ENCODE results near the gene RNASE9. TPM values are rescaled to one million over a fixed set of nuclear protein-coding genes. Genes with fewer than 3 reads are reported as not detected.
"Not testable (repeated sequence)": the region's sequence is repeated elsewhere in the genome, so short reads cannot be mapped to it uniquely, and the experiment has no call there.

RNASE9 gene
- total and polyA plus RNA-seq, 9 donors = not detected

DNA sequence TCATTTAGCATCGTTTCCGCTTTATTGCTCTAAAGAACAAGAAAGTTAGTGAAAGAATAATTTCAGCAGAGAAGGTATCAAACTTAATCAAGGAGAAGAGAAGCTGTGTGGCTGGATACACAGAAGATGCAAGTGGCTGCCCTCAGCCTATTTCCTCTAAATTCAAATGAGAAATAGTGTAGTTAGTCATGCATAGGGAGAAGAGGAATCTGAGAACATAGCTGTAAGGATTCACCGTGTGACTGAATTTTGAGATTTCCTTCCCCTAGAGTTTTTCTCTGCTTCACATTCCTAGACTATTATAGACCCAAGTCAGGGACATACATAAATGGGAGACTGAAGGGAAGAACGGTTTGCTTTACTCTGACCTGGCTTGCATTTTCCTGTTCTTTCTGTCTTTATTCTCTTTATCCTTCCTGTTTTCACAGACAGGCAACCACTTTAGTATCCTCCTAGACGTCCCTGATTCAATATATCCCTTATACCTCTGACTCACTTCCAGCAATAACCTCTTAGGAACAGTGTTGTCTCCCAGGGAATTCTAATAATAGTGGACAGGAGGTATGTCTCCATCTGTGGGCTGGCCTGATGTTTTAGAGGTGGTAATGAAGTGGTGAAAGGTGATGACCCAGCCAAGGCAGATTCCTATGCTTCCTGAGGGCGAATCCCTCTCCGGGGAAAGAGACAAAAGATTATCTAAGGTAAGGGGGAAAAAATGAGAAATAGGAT, 48.5 kb downstream of the RNASE9 start:
- TF ChIP-seq, protein P1, sequence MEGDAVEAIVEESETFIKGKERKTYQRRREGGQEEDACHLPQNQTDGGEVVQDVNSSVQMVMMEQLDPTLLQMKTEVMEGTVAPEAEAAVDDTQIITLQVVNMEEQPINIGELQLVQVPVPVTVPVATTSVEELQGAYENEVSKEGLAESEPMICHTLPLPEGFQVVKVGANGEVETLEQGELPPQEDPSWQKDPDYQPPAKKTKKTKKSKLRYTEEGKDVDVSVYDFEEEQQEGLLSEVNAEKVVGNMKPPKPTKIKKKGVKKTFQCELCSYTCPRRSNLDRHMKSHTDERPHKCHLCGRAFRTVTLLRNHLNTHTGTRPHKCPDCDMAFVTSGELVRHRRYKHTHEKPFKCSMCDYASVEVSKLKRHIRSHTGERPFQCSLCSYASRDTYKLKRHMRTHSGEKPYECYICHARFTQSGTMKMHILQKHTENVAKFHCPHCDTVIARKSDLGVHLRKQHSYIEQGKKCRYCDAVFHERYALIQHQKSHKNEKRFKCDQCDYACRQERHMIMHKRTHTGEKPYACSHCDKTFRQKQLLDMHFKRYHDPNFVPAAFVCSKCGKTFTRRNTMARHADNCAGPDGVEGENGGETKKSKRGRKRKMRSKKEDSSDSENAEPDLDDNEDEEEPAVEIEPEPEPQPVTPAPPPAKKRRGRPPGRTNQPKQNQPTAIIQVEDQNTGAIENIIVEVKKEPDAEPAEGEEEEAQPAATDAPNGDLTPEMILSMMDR (IDR thresholded peaks at IDR 0.05) = no peak
- no peak for TF ChIP-seq EP300 (IDR thresholded peaks at IDR 0.05)
- no peak for TF ChIP-seq POLR2A (IDR thresholded peaks at IDR 0.05)
- Histone ChIP-seq H3K9me3 (no peaks in the 10 kb centered on the region), H3K27me3 (no peaks in the 10 kb centered on the region), H3K27ac (no peak overlapping the region), H3K4me3 (no peak overlapping the region), H3K4me1 (ENCODE audit: insufficient read depth) (no peaks in the 10 kb centered on the region), H3K36me3 (no peaks in the 10 kb centered on the region)
- DNase-seq = no peak
- 69 to 73% (median 72%) methylated on average over 7 of the region's 7 CpGs for WGBS, 3 donors
- intact Hi-C loops (cut with DNase I) = no loop called here

DNA sequence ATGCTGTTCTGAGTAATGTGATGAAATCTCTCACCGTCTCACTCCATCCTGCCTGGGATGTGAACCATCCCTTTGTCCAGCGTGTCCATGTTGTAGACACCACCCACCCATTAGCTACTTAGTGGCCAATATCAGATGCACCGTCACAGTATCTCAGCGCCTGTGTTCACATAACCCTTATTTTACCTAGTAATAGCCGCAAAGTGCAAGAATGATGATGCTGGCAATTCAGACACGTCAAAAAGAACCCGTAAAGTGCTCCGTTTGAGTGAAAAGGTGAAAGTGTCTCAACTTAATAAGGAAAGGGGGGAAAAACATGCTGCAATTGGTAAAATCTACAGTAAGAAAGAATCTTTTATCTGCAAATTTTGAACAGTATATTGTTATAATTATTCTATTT, 52.5 kb downstream of the RNASE9 start:
- H3K27me3 ChIP-seq = no peaks in the 10 kb centered on the region
- TF ChIP-seq POLR2A (IDR thresholded peaks at IDR 0.05) (no peak), EP300 (IDR thresholded peaks at IDR 0.05) (no peak)
- TF ChIP-seq, protein P1 (IDR thresholded peaks at IDR 0.05) = no peak
- no peak overlapping the region for H3K4me3 ChIP-seq
- no peak for DNase-seq
- no peaks in the 10 kb centered on the region for H3K4me1 ChIP-seq (ENCODE audit: insufficient read depth)
- no peak overlapping the region for H3K27ac ChIP-seq
- 88 to 94% (median 88%) methylated on average over 8 of the region's 8 CpGs for WGBS, 3 donors
- intact Hi-C loops (cut with DNase I) = no loop called here
- H3K36me3 ChIP-seq = no peaks in the 10 kb centered on the region
- no peaks in the 10 kb centered on the region for H3K9me3 ChIP-seq

DNA sequence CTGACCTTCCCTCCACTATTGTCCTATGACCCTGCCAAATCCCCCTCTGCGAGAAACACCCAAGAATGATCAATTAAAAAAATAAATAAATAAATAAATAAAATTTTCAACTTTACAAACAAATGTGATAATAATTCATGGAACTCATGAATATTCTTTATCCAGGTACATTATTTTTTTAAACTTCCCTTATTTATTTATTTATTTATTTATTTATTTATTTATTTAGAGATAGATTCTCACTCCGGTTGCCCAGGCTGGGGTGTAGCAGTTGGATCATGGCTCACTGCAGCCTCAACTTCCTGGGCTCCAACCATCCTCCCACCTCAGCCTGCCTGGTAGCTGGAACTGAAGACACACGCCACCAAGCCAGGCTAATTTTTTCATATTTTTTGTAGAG, 53.3 kb downstream of the RNASE9 start:
- H3K4me3 ChIP-seq; H3K27me3 ChIP-seq; H3K9me3 ChIP-seq; DNase-seq; H3K36me3 ChIP-seq; intact Hi-C loops (cut with DNase I); H3K4me1 ChIP-seq (ENCODE audit: insufficient read depth); H3K27ac ChIP-seq: not testable (repeated sequence)
- 85 to 94% (median 92%) methylated on average over 3 of the region's 3 CpGs for WGBS, 3 donors

DNA sequence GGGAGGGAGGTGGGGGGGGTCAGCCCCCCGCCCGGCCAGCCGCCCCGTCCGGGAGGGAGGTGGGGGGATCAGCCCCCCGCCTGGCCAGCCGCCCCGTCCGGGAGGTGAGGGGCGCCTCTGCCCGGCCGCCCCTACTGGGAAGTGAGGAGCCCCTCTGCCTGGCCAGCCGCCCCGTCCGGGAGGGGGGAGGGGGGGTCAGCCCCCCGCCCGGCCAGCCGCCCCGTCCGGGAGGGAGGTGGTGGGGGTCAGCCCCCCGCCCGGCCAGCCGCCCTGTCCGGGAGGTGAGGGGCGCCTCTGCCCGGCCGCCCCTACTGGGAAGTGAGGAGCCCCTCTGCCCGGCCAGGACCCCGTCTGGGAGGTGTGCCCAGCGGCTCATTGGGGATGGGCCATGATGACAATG, 54.1 kb downstream of the RNASE9 start:
- H3K4me1 ChIP-seq (ENCODE audit: insufficient read depth); H3K9me3 ChIP-seq; H3K4me3 ChIP-seq; intact Hi-C loops (cut with DNase I); DNase-seq; H3K27me3 ChIP-seq; H3K27ac ChIP-seq; H3K36me3 ChIP-seq: not testable (repeated sequence)
- no CpG with 5 or more reads among the region's 30 CpGs for WGBS, 3 donors

DNA sequence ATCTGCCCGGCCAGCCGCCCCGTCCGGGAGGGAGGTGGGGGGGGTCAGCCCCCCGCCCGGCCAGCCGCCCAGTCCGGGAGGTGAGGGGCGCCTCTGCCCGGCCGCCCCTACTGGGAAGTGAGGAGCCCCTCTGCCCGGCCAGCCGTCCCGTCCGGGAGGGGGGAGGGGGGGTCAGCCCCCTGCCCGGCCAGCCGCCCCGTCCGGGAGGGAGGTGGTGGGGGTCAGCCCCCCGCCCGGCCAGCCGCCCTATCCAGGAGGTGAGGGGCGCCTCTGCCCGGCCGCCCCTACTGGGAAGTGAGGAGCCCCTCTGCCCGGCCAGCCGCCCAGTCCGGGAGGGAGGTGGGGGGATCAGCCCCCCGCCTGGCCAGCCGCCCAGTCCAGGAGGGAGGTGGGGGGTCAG, 54.6 kb downstream of the RNASE9 start:
- H3K27me3 ChIP-seq; H3K36me3 ChIP-seq; H3K27ac ChIP-seq; H3K9me3 ChIP-seq; H3K4me1 ChIP-seq (ENCODE audit: insufficient read depth); intact Hi-C loops (cut with DNase I); H3K4me3 ChIP-seq; DNase-seq: not testable (repeated sequence)
- WGBS, 3 donors = 94% methylated on average over 16 of the region's 30 CpGs; no CpG with 5 or more reads in 2 of the 3 donors

Other genes starting within 250 kb of the RNASE9 start
- 100 to 1,000 TPM in 2 of 7 donors, 10 to 100 TPM in 5; 57.1 to 140 (median 85.6) TPM for gene CCNB1IP1, start 227.8 kb downstream of the RNASE9 start, total RNA-seq
- 100 to 1,000 TPM; 104 to 150 TPM for gene CCNB1IP1, start 227.8 kb downstream of the RNASE9 start, polyA plus RNA-seq
- 10 to 100 TPM in 5 of 7 donors, 1 to 10 TPM in 2; 7.1 to 25.6 (median 22.8) TPM for gene PARP2, start 217.4 kb downstream of the RNASE9 start, total RNA-seq
- gene PARP2, start 217.4 kb downstream of the RNASE9 start, polyA plus RNA-seq = 10 to 100 TPM; 16.5 to 38.7 TPM
- gene TEP1, start 147.5 kb downstream of the RNASE9 start, total RNA-seq = 10 to 100 TPM in 6 of 7 donors, 1 to 10 TPM in 1; 8.2 to 24.0 (median 18.2) TPM
- gene TEP1, start 147.5 kb downstream of the RNASE9 start, polyA plus RNA-seq = 10 to 100 TPM in 1 of 2 donors, 1 to 10 TPM in 1; 8.5 to 29.1 TPM
- 1 to 10 TPM in 2 of 7 donors, under 1 TPM in 5; under 0.01 to 1.2 (median 0.72) TPM for gene KLHL33, start 124.9 kb downstream of the RNASE9 start, total RNA-seq
- 1 to 10 TPM in 1 of 2 donors, under 1 TPM in 1; 0.73 to 1.1 TPM for gene KLHL33, start 124.9 kb downstream of the RNASE9 start, polyA plus RNA-seq
- gene OSGEP, start 106.2 kb downstream of the RNASE9 start, total RNA-seq = 10 to 100 TPM; 31.8 to 68.8 (median 37.6) TPM
- gene OSGEP, start 106.2 kb downstream of the RNASE9 start, polyA plus RNA-seq = 10 to 100 TPM; 38.1 to 39.4 TPM
- gene APEX1, start 105.8 kb downstream of the RNASE9 start, total RNA-seq = 100 to 1,000 TPM; 141 to 172 (median 159) TPM
- gene APEX1, start 105.8 kb downstream of the RNASE9 start, polyA plus RNA-seq = 100 to 1,000 TPM; 182 to 292 TPM
- gene PIP4P1, start 99.6 kb downstream of the RNASE9 start, total RNA-seq = 10 to 100 TPM; 11.8 to 32.0 (median 24.2) TPM
- gene PIP4P1, start 99.6 kb downstream of the RNASE9 start, polyA plus RNA-seq = 10 to 100 TPM; 29.7 to 32.9 TPM
- gene PNP, start 91.6 kb downstream of the RNASE9 start, total RNA-seq = 1 to 10 TPM; 3.4 to 9.2 (median 7.1) TPM
- 10 to 100 TPM in 1 of 2 donors, 1 to 10 TPM in 1; 8.5 to 23.0 TPM for gene PNP, start 91.6 kb downstream of the RNASE9 start, polyA plus RNA-seq
- under 1 TPM in 5 of 7 donors, not detected in 2; 0.20 to 0.75 (median 0.53) TPM for gene RNASE10, start 55.5 kb downstream of the RNASE9 start, total RNA-seq
- under 1 TPM in 1 of 2 donors, not detected in 1; 0.06 TPM for gene RNASE10, start 55.5 kb downstream of the RNASE9 start, polyA plus RNA-seq
- not detected for gene RNASE11, start 27.0 kb upstream of the RNASE9 start, total RNA-seq
- under 1 TPM in 1 of 2 donors, not detected in 1; 0.28 TPM for gene RNASE11, start 27.0 kb upstream of the RNASE9 start, polyA plus RNA-seq
- gene RNASE12, start 30.3 kb upstream of the RNASE9 start, total RNA-seq = not detected
- gene RNASE12, start 30.3 kb upstream of the RNASE9 start, polyA plus RNA-seq = not detected
- not detected for gene OR6S1, start 80.6 kb upstream of the RNASE9 start, total RNA-seq
- not detected for gene OR6S1, start 80.6 kb upstream of the RNASE9 start, polyA plus RNA-seq
- 100 to 1,000 TPM in 3 of 7 donors, 10 to 100 TPM in 4; 42.0 to 179 (median 97.6) TPM for gene RNASE4, start 123.5 kb upstream of the RNASE9 start, total RNA-seq
- gene RNASE4, start 123.5 kb upstream of the RNASE9 start, polyA plus RNA-seq = 100 to 1,000 TPM; 156 to 183 TPM
- 10 to 100 TPM; 13.2 to 72.8 (median 39.1) TPM for gene ANG, start 127.7 kb upstream of the RNASE9 start, total RNA-seq
- gene ANG, start 127.7 kb upstream of the RNASE9 start, polyA plus RNA-seq = 10 to 100 TPM; 65.2 to 80.5 TPM
- gene EDDM3A, start 184.8 kb upstream of the RNASE9 start, total RNA-seq = not detected
- gene EDDM3A, start 184.8 kb upstream of the RNASE9 start, polyA plus RNA-seq = not detected
- gene EDDM3B, start 207.4 kb upstream of the RNASE9 start, total RNA-seq = not detected
- not detected for gene EDDM3B, start 207.4 kb upstream of the RNASE9 start, polyA plus RNA-seq
- 1 to 10 TPM; 3.1 to 7.5 (median 5.0) TPM for gene RNASE6, start 220.2 kb upstream of the RNASE9 start, total RNA-seq
- 10 to 100 TPM in 1 of 2 donors, 1 to 10 TPM in 1; 4.7 to 30.3 TPM for gene RNASE6, start 220.2 kb upstream of the RNASE9 start, polyA plus RNA-seq
- gene RNASE1, start 241.8 kb upstream of the RNASE9 start, total RNA-seq = 100 to 1,000 TPM in 6 of 7 donors, 10 to 100 TPM in 1; 62.5 to 293 (median 119) TPM
- gene RNASE1, start 241.8 kb upstream of the RNASE9 start, polyA plus RNA-seq = 100 to 1,000 TPM; 203 to 985 TPM

Measured in ovary (tissue), 9 donors.